NCI-H146 treated with DMSO at 0.1 percent for 48 hours (cell line): ENCODE data around the gene GALNT5.

Experiments
- DNase-seq: peaks from one replicate; lab custom pipeline; 2025; ENCODE audit not compliant: unreplicated experiment; lab: John Stamatoyannopoulos, UW

Gene GALNT5

GRCh38 chr2:157290525-157290924, 33.0 kb downstream of the GALNT5 start:
- DNase-seq, result no peak

- DNase-seq, result no peak
Observed at GRCh38 chr2:157291018-157291417, 33.5 kb downstream of the GALNT5 start.

GRCh38 chr2:157292853-157293252, 35.3 kb downstream of the GALNT5 start:
- DNase-seq, result no peak

- DNase-seq, result no peak
Observed at GRCh38 chr2:157296490-157296889, 39.0 kb downstream of the GALNT5 start.

GRCh38 chr2:157296958-157297357, 39.5 kb downstream of the GALNT5 start:
- DNase-seq, result no peak

- no peak for DNase-seq
Observed at GRCh38 chr2:157301307-157301706, 43.8 kb downstream of the GALNT5 start.

- DNase-seq, result peak; percentile 36
Observed at GRCh38 chr2:157302492-157303099, 45.1 kb downstream of the GALNT5 start.

GRCh38 chr2:157303612-157304011, 46.1 kb downstream of the GALNT5 start:
- no peak for DNase-seq

GRCh38 chr2:157304811-157305722, 47.6 kb downstream of the GALNT5 start:
- DNase-seq, result no peak

GRCh38 chr2:157305723-157306110, 48.2 kb downstream of the GALNT5 start:
- no peak for DNase-seq

GRCh38 chr2:157307021-157307420, 49.5 kb downstream of the GALNT5 start:
- no peak for DNase-seq

- DNase-seq, result no peak
Observed at GRCh38 chr2:157309878-157310277, 52.4 kb downstream of the GALNT5 start.

- DNase-seq, result no peak
Observed at GRCh38 chr2:157311706-157312105, 54.2 kb downstream of the GALNT5 start.

- no peak for DNase-seq
Observed at GRCh38 chr2:157312866-157313486, 55.5 kb downstream of the GALNT5 start.

GRCh38 chr2:157315901-157316300, 58.4 kb downstream of the GALNT5 start:
- no peak for DNase-seq

GRCh38 chr2:157318884-157319283, 61.4 kb downstream of the GALNT5 start:
- DNase-seq, result no peak

GRCh38 chr2:157319795-157320194, 62.3 kb downstream of the GALNT5 start:
- no peak for DNase-seq

- DNase-seq, result no peak
Observed at GRCh38 chr2:157320409-157320808, 62.9 kb downstream of the GALNT5 start.

- DNase-seq, result no peak
Observed at GRCh38 chr2:157321466-157321865, 64.0 kb downstream of the GALNT5 start.

- no peak for DNase-seq
Observed at GRCh38 chr2:157322432-157322831, 64.9 kb downstream of the GALNT5 start.

GRCh38 chr2:157324331-157324843, 66.9 kb downstream of the GALNT5 start:
- no peak for DNase-seq

- DNase-seq, result peak; percentile 29
Observed at GRCh38 chr2:157325786-157326185, 68.3 kb downstream of the GALNT5 start, which contains the start of gene ERMN. TSS of gene ERMN (minus strand) at chr2:157325824. CDS start at chr2:157325642, 182 bp downstream.
